HFF-Myc (cell line): ENCODE results near the gene DNAJC10.

Experiments
- DNase-seq: peaks from one replicate; pipeline ENCODE4 v3.0.0-alpha.2; 2011; ENCODE audit warnings: low read depth; ENCODE audit errors: extremely low read depth
- H3K4me3 ChIP-seq: replicated peaks from 2 replicates; pipeline ENCODE4 v1.5.1; 2011; ENCODE audit warnings: low read depth, mild to moderate bottlenecking, control low read depth, low read length
- TF ChIP-seq, protein P1 (sequence below): IDR thresholded peaks from 2 replicates; pipeline ENCODE4 v1.5.1; 2012; ENCODE audit warnings: mild to moderate bottlenecking, low read depth, low read length, control low read depth; ENCODE audit errors: missing control alignments

DNAJC10 gene

DNA sequence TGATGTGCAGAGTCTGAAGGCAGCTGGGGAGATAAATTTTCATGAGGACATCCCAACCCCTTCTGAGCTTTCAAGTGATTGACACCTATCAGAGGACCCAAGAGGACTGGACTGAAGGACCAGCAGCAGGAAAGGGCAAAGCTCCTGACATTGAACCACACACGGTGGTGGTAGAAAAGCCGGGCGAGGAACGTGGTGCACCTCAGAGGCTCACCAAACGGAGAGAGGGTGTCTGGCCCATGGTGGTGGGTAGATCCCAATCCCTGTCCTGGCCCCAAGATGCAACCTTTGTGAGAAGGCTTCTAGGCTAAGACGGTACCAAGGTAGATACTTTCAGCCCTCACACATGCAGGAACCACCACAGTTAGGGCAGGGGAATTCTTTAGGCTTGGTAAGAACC lies 98.3 kb downstream of the DNAJC10 start:
- H3K4me3 ChIP-seq = no peak overlapping the region
- TF ChIP-seq, protein P1, sequence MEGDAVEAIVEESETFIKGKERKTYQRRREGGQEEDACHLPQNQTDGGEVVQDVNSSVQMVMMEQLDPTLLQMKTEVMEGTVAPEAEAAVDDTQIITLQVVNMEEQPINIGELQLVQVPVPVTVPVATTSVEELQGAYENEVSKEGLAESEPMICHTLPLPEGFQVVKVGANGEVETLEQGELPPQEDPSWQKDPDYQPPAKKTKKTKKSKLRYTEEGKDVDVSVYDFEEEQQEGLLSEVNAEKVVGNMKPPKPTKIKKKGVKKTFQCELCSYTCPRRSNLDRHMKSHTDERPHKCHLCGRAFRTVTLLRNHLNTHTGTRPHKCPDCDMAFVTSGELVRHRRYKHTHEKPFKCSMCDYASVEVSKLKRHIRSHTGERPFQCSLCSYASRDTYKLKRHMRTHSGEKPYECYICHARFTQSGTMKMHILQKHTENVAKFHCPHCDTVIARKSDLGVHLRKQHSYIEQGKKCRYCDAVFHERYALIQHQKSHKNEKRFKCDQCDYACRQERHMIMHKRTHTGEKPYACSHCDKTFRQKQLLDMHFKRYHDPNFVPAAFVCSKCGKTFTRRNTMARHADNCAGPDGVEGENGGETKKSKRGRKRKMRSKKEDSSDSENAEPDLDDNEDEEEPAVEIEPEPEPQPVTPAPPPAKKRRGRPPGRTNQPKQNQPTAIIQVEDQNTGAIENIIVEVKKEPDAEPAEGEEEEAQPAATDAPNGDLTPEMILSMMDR = no peak
- DNase-seq = no peak

DNA sequence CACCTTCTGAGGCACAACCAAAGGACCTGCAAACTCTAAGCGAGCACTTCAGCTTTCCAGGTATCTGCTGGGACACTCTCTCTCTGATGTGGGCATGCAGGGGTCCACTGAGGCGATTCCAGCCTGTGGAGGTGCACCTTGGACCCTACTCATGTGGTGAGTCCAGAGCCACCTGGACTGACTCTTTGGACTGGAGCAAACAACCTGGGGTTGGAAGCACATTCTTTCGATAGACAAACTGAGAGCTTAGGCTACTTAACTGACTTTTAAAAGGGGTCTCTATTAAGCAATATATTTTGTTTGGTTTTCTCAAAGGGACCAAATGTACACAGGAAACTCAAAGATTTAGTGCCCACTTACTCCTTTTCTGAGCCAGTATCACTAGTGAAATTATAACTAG lies 98.7 kb downstream of the DNAJC10 start:
- TF ChIP-seq, protein P1 = no peak

DNA sequence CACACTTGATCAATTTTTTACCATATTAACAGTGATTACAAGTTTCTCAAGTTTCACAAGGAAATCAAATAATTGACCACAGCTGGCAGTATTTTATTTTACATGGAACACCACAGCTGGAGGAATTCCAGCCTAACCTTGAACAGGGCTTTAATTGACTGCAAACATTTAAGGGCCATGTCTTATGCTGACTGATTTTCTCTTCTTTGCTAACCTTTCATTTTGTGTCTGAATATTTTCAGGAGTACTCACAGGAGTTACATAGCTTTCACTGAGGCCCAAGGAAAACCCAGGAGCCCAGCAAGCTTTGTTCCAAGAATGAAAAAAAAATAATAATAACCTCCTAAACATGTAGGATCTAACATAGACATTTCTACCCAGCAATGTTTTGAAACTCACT lies 100.8 kb downstream of the DNAJC10 start:
- no peak overlapping the region for H3K4me3 ChIP-seq
- no peak for DNase-seq
- TF ChIP-seq, protein P1 = no peak

More for the DNA sequence above, 98.7 kb downstream of the DNAJC10 start:
- no peak overlapping the region for H3K4me3 ChIP-seq
- DNase-seq = no peak

DNA sequence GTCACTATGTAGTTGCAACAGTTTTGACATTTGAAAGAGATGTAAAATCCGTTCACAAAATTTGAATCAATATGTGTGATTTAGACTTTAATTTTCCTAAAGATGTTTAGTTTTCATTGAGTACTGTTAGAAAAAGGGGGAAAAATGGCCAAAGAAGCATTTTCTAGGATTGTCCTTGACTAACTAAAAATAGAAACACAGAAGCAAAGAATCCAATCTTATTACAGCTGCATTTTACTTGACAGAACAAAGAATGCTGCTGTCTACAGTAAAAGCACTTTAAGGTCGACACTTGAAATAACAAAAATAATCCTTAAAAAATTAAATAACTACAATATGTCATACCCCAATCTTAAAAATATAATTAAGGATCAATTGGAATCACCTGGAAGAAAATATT lies 101.5 kb downstream of the DNAJC10 start:
- no peak overlapping the region for H3K4me3 ChIP-seq
- DNase-seq = no peak
- TF ChIP-seq, protein P1 = no peak

DNA sequence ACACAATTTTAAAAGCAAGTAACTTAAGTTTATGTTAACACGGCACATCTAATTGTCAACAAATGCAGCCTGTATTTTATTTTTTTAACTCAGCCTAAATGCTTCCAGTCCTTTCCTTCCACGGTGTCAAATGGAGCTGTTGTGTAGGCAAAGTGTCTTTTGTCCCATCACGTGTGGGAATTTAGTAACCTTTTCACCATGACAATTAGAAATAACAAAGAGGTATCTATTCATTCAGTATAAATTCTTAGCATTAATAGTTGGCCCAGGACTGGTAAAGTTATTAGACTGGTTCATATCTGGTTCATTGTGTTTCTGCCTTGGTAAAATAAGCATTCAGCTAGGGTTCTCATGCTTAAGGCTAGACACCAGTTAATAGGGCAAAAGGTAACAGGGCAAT lies 102.4 kb downstream of the DNAJC10 start:
- no peak for DNase-seq
- TF ChIP-seq, protein P1 = no peak
- no peak overlapping the region for H3K4me3 ChIP-seq

DNA sequence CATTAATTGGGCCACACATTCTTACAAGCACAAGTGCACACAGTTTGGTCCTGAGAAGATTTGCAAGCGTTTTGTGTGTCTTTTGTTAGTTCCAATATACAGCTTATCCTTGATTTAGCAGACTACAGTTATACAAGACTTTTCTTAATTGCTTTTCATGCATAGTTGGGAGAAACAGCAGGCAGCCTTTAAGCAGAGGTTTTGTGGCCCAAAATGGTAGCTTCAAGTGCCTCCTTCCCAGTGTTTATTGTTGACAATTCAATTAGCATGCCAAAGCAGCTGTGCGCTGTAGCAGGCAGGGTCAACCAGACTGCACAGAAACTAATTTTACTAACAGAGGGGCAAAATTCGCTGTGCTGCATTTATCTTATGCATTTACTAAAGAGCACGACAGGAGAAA lies 102.9 kb downstream of the DNAJC10 start:
- TF ChIP-seq, protein P1 = no peak
- DNase-seq = no peak
- no peak overlapping the region for H3K4me3 ChIP-seq

DNA sequence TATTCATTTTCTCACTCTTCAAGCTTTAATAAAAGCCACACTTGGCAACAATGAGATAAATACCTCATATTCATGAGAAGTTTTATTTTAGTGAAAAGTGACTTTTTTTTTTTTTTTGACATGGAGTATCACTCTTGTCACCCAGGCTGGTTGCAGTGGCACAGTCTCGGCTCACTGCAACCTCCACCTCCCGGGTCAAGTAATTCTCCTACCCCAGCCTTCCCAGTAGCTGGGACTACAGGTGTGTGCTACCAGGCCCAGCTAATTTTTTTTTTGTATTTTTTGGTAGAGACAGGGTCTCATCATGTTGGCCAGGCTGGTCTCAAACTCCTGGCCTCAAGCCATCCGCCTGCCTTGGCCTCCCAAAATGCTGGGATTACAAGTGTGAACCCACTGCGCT lies 103.4 kb downstream of the DNAJC10 start:
- no peak overlapping the region for H3K4me3 ChIP-seq
- no peak for DNase-seq
- TF ChIP-seq, protein P1 = no peak
